GM12892 (cell line): ENCODE data around the gene TRMT44.

ENCODE experiments used
- POLR2A ChIP-seq: IDR thresholded peaks from 2 replicates; pipeline ENCODE4 v1.6.1; 2011; ENCODE audit warnings: low read depth, low read length, control low read depth
- POLR2AphosphoS5 ChIP-seq: IDR thresholded peaks from 2 replicates; pipeline ENCODE4 v1.6.1; 2011; ENCODE audit warnings: low read depth, low read length, control low read depth
- TAF1 ChIP-seq: IDR thresholded peaks from 2 replicates; pipeline ENCODE4 v1.6.1; 2011; ENCODE audit warnings: low read depth, mild to moderate bottlenecking, control low read depth, low read length, borderline replicate concordance

DNA sequence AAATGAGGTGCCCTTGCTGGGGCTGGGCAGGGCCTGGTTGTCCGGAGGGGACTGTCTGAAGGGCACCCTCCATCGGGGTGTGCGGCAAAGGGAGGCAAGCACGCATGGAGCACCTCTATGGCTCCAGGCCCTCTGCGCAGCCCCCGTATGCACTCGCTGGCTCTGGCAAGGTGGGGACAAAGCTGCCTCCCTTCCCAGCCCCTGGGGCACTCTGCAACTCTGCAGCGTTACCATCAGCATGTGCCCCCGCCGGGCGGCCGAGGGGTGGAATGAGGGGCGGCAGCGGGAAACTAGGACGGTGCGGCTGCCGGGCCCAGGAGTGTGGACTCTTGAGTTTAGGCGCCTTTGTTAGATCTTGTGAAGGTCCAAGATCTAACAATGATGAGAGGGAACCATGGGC, 26.4 kb downstream of the TRMT44 start:
- no peak for TF ChIP-seq TAF1
- no peak for TF ChIP-seq POLR2A
- no peak for TF ChIP-seq POLR2AphosphoS5
